HG03066 (cell line): ENCODE measurements around the gene GNAT1.
"Not testable (repeated sequence)": the region's sequence is repeated elsewhere in the genome, so short reads cannot be mapped to it uniquely, and the experiment has no call there.

Experiments used
- ATAC-seq: cut with Tn5 transposase; IDR thresholded peaks from one replicate; pipeline ENCODE4 v1.9.1; 2021; ENCODE audit warnings: low read depth; ENCODE audit not compliant: unreplicated experiment

Gene GNAT1

GRCh38 chr3:50217681-50218080, 26.3 kb downstream of the GNAT1 start:
- ATAC-seq: no peak

GRCh38 chr3:50218448-50218847, 27.0 kb downstream of the GNAT1 start:
- no peak for ATAC-seq

- no peak for ATAC-seq
These were observed 27.9 kb downstream of the GNAT1 start for GRCh38 chr3:50219285-50219684.

GRCh38 chr3:50220109-50220508, 28.7 kb downstream of the GNAT1 start:
- ATAC-seq: no peak

- no peak for ATAC-seq
These were observed 29.6 kb downstream of the GNAT1 start for GRCh38 chr3:50221051-50221410.

- no peak for ATAC-seq
These were observed 30.2 kb downstream of the GNAT1 start for GRCh38 chr3:50221411-50222168.

GRCh38 chr3:50222169-50222528, 30.7 kb downstream of the GNAT1 start:
- ATAC-seq: no peak

- no peak for ATAC-seq
These were observed 33.2 kb downstream of the GNAT1 start for GRCh38 chr3:50224639-50225038.

- ATAC-seq: peak; percentile 7
These were observed 35.5 kb downstream of the GNAT1 start for GRCh38 chr3:50226888-50227389.

- peak; percentile 84 for ATAC-seq
These were observed 36.2 kb downstream of the GNAT1 start for GRCh38 chr3:50227390-50228183.

GRCh38 chr3:50228184-50228763, 36.9 kb downstream of the GNAT1 start:
- not testable (repeated sequence) for ATAC-seq

GRCh38 chr3:50229490-50229889, 38.1 kb downstream of the GNAT1 start:
- ATAC-seq: no peak

GRCh38 chr3:50230104-50230793, 38.8 kb downstream of the GNAT1 start:
- no peak for ATAC-seq

GRCh38 chr3:50230794-50231125, 39.4 kb downstream of the GNAT1 start:
- no peak for ATAC-seq

- no peak for ATAC-seq
These were observed 40.2 kb downstream of the GNAT1 start for GRCh38 chr3:50231581-50231980.

- no peak for ATAC-seq
These were observed 40.9 kb downstream of the GNAT1 start for GRCh38 chr3:50232303-50232702.

GRCh38 chr3:50233176-50233575, 41.8 kb downstream of the GNAT1 start:
- no peak for ATAC-seq

- ATAC-seq: peak; percentile 93
These were observed 44.5 kb downstream of the GNAT1 start, which contains the start of gene GNAI2 for GRCh38 chr3:50235716-50236483. Gene GNAI2 (plus strand): TSS chr3:50236204. CDS start chr3:50236336, 132 bp downstream.

- ATAC-seq: no peak
These were observed 45.2 kb downstream of the GNAT1 start for GRCh38 chr3:50236484-50237132.
